Esophagus muscularis mucosa (tissue), 3 donors: ENCODE measurements around the gene ITGAD.

Source experiments
- CTCF ChIP-seq, 3 experiments: fragments of 200-600 bp in 2 of 3; fragments of 450-650 bp in 1 of 3; sonication (generic) in 2 of 3; IDR thresholded peaks; one replicate each; pipeline ENCODE4 v1.5.1; 2017 to 2019; ENCODE audit warnings: antibody characterized with exemption in 3 of 3, mild to moderate bottlenecking in 2 of 3, moderate library complexity in 1 of 3
- POLR2A ChIP-seq: fragments of 450-650 bp; IDR thresholded peaks from one replicate; pipeline ENCODE4 v1.6.1; 2017; ENCODE audit warnings: antibody characterized with exemption, moderate library complexity, mild to moderate bottlenecking, low read depth
- POLR2AphosphoS5 ChIP-seq, 2 donors: sonication (generic); formaldehyde crosslinking; IDR thresholded peaks; one replicate each; pipeline ENCODE4 v1.6.1; 2017; ENCODE audit warnings: antibody characterized with exemption in 2 of 2

GRCh38 chr16:31475946-31476302 is 82.8 kb downstream of the ITGAD start:
- no peak for TF ChIP-seq CTCF (IDR thresholded peaks at IDR 0.05)
- TF ChIP-seq POLR2AphosphoS5 (IDR thresholded peaks at IDR 0.05), result no peak
- TF ChIP-seq POLR2A, result no peak
